ENCODE measurements around the gene SCUBE3. TPM values are rescaled to one million over a fixed set of nuclear protein-coding genes. Genes with fewer than 3 reads are reported as not detected.

Gene SCUBE3
- total RNA-seq, 1 donor, result 26.8 TPM

DNA sequence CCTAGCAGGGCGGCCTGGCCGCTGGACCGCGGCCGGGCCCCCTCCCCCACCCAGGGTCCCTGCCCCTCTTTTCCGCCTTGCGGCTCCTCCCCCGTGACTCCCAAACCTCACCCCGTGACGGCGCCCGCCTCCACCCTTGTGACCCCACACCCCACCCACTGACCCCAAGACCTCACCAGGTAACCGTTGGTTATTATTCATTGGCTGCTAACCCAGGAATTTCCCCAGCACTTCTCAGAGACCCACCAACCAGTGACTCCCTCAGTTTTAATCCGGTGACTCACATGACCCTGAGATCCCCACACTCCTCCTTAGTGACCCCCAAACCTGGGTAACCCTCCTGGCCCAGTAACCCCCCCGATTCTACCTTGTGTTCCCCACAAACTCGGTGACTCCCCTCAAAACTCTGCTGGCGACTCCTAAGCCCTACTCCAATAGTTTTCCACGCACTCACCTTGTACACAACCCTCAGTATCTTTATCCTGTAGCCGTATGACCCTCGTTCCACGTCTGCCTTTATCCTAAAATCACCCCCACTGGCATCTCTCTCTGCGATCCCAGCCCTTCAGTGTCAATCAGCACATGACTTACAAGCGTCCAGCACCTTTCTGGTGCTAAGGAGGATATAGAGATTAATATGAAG lies 46.3 kb downstream of the SCUBE3 start:
- DNase-seq (ENCODE audit: low read depth), result peak; percentile 47
- TF ChIP-seq, protein P1, sequence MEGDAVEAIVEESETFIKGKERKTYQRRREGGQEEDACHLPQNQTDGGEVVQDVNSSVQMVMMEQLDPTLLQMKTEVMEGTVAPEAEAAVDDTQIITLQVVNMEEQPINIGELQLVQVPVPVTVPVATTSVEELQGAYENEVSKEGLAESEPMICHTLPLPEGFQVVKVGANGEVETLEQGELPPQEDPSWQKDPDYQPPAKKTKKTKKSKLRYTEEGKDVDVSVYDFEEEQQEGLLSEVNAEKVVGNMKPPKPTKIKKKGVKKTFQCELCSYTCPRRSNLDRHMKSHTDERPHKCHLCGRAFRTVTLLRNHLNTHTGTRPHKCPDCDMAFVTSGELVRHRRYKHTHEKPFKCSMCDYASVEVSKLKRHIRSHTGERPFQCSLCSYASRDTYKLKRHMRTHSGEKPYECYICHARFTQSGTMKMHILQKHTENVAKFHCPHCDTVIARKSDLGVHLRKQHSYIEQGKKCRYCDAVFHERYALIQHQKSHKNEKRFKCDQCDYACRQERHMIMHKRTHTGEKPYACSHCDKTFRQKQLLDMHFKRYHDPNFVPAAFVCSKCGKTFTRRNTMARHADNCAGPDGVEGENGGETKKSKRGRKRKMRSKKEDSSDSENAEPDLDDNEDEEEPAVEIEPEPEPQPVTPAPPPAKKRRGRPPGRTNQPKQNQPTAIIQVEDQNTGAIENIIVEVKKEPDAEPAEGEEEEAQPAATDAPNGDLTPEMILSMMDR (IDR thresholded peaks at IDR 0.05; ENCODE audit: insufficient read depth, low read depth, low read length), result no peak
- peak overlapping the region; percentile 89 for H3K4me3 ChIP-seq (ENCODE audit: low read depth, low read length)

DNA sequence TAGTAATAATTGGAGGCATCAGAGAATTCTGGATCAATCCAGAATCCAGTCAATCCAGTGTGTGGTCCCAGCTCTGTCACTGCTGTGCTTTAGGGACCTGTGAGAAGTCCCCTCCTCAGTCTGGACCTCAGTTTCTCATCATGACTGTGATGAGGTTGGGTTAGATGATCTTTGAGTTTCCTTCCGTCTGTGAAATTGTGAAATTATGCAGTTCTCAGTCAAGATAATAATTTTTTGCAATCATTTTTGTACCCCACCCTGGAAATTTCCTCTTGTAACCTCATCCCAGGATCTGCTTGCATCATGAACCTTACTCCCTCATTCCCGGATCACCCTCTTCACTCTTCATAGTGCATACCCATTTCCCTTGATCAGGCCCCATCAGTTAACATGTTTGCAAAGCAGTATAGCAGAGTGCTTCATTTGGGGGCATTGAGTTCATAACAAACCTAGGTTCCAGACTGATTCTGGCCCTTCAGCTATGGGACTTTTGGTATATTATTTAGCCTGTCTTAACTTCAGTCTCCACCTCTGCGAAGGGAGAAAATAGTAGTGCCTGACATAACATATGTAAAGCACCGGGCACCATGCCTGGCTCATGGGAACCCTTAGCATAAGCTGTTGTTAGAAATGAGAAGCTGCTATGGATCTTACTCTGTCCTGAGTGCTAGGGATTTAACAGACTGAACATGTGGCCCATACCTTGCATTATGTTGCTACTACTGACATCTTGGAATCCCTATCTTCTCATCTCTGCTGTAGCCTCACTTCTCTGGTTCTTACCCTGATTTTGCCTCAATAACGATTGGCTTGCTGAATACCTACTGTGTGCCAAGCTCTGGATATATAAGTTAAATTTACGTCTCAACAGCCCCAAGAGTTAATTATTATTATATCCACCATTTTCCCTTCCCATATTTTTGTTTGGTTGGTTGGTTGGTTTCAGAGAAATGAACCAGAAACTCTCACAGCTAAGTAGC lies 47.1 kb downstream of the SCUBE3 start:
- peak; percentile 68 for DNase-seq (ENCODE audit: low read depth)
- H3K4me3 ChIP-seq (ENCODE audit: low read depth, low read length), result peak overlapping the region; percentile 89
- TF ChIP-seq, protein P1 (IDR thresholded peaks at IDR 0.05; ENCODE audit: insufficient read depth, low read depth, low read length), result no peak

DNA sequence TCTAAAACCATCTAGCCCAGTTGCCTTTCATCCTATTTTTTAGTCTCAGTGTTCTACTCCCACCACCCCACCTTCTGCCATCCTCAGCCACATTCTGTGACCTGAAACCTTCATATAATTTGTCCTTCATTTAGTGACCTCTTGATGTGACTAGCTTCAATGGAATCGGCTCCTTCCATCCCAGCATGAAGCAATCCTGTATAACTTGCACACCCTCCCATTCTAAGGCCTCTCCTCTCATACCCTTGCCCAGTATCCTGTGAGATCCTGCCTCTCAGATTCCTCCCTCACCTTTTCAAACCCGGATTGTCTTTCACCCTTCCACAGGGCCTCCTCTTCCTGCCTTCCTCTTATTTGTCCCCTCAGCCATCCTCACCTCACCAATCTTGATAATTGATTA lies 48.8 kb downstream of the SCUBE3 start:
- peak; percentile 22 for DNase-seq (ENCODE audit: low read depth)
- H3K4me3 ChIP-seq (ENCODE audit: low read depth, low read length), result no peak overlapping the region
- TF ChIP-seq, protein P1 (IDR thresholded peaks at IDR 0.05; ENCODE audit: insufficient read depth, low read depth, low read length), result no peak

DNA sequence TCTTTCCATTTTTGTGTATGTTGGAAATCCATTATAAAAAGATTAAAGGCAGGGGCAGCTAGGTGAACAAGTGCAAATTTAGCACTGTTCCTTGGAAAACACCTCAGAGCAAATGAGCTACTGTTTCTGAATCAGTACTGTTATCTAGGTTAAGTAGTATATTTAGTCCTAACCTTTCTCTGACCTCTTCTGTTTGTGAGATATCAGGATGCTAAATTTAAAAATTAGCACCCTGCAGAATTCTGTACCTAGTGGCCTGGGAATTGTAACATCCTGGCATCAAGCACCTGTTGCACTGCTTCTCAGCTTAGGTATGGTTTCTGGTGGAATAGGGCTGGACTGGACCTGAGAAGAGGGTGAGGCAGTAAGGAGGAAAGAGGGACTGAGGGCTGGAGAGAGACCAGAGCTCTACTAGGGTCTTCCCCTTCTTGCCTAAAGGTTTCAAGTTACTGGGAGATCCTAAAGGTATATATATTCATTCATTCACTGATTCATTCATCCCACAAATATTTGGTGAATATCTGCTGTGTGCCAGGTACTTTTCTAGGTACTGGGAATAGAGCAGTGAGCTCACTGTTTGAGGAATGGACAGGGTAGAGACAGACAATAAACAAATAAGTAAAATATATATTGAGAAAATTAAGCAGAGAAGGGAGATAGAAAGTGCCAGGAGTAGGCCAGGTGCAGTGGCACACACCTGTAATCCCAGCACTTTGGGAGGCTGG lies 51.0 kb downstream of the SCUBE3 start:
- DNase-seq (ENCODE audit: low read depth), result no peak
- TF ChIP-seq, protein P1 (IDR thresholded peaks at IDR 0.05; ENCODE audit: insufficient read depth, low read depth, low read length), result no peak
- H3K4me3 ChIP-seq (ENCODE audit: low read depth, low read length), result no peak overlapping the region

DNA sequence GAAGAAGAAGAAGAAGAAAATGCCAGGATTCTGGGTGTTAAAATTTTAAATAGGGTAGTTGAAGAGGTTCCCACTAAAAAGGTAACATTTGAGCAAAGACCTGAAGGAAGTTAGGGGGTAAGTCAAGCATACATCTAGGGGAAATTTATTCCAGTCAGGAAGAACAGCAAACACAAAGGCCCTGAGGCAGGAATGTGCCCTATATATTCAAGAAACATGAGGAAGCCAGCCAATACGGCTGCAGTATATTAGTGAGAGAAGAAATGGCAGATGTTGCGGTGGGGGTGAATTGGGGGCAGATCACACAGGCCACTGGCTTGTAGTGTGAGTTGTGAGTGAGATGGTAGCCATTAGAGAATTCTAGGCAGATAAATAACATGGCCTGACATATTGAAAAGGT lies 51.8 kb downstream of the SCUBE3 start:
- TF ChIP-seq, protein P1 (IDR thresholded peaks at IDR 0.05; ENCODE audit: insufficient read depth, low read depth, low read length), result no peak
- no peak overlapping the region for H3K4me3 ChIP-seq (ENCODE audit: low read depth, low read length)
- no peak for DNase-seq (ENCODE audit: low read depth)

DNA sequence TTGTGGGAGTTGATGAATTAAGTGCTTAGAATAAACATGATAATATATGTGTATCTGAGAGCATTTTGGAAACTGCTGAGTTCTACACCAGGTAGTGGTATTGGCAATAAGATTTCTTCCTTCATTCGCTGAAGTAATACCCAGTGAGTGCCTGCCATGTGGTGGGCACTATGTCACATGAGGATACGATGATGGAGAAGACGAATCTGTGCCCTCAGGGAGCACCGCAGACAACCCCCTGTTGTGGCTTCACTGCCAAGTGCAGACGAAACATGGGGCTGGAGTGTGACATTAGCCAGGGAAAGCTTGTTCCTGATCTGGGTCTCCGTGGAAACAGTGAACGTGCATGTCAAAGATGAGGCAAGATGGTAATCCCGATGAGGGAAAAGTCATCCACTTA lies 53.7 kb downstream of the SCUBE3 start:
- DNase-seq (ENCODE audit: low read depth), result no peak
- TF ChIP-seq, protein P1 (IDR thresholded peaks at IDR 0.05; ENCODE audit: insufficient read depth, low read depth, low read length), result no peak
- no peak overlapping the region for H3K4me3 ChIP-seq (ENCODE audit: low read depth, low read length)

Measured in fibroblast of villous mesenchyme (primary cell).